Bone marrow (tissue), 2 donors: ENCODE results near the gene ADSS2.
"Not testable (repeated sequence)": the region's sequence is repeated elsewhere in the genome, so short reads cannot be mapped to it uniquely, and the experiment has no call there.

Experiments
- DNase-seq, 2 donors: peaks; one replicate each; lab custom pipeline; 2025; lab: John Stamatoyannopoulos, UW

ADSS2 gene

GRCh38 chr1:244451539-244451950 lies at the start of gene ADSS2:
Gene ADSS2 (minus strand): TSS chr1:244451909. CDS start chr1:244451817, 92 bp downstream.
- no peak for DNase-seq

GRCh38 chr1:244500515-244500914 lies 48.8 kb upstream of the ADSS2 start:
- DNase-seq = not testable (repeated sequence)

- DNase-seq = not testable (repeated sequence)
Observed at GRCh38 chr1:244499484-244499883, 47.8 kb upstream of the ADSS2 start.

- no peak for DNase-seq
Observed at GRCh38 chr1:244497805-244498204, 46.1 kb upstream of the ADSS2 start.

- DNase-seq = no peak
Observed at GRCh38 chr1:244496186-244496585, 44.5 kb upstream of the ADSS2 start.

- no peak for DNase-seq
Observed at GRCh38 chr1:244494653-244495052, 42.9 kb upstream of the ADSS2 start.

- not testable (repeated sequence) for DNase-seq
Observed at GRCh38 chr1:244484971-244485370, 33.3 kb upstream of the ADSS2 start.

GRCh38 chr1:244473059-244473605 lies 21.4 kb upstream of the ADSS2 start:
- no peak for DNase-seq

GRCh38 chr1:244466724-244467123 lies 15.0 kb upstream of the ADSS2 start:
- DNase-seq = no peak

GRCh38 chr1:244461245-244462071 lies 9.7 kb upstream of the ADSS2 start, which contains the start of gene CATSPERE:
Gene CATSPERE (plus strand): TSS chr1:244461273. CDS start chr1:244461430, 157 bp downstream.
- DNase-seq = peak; percentile 31 to 46

- DNase-seq = peak in 1 of 2 donors; percentile 18
Observed at GRCh38 chr1:244460197-244460596, 8.5 kb upstream of the ADSS2 start.

GRCh38 chr1:244458781-244459180 lies 7.1 kb upstream of the ADSS2 start:
- DNase-seq = no peak

GRCh38 chr1:244456586-244456985 lies 4.9 kb upstream of the ADSS2 start:
- DNase-seq = no peak

GRCh38 chr1:244454412-244454811 lies 2.7 kb upstream of the ADSS2 start:
- DNase-seq = no peak

GRCh38 chr1:244451951-244452795 lies 464 bp upstream of the ADSS2 start:
- DNase-seq = peak; percentile 88 to 100

- peak in 1 of 2 donors; percentile 30 for DNase-seq
Observed at GRCh38 chr1:244450597-244451538, 841 bp downstream of the ADSS2 start.

GRCh38 chr1:244449936-244450508 lies 1.7 kb downstream of the ADSS2 start:
- no peak for DNase-seq

- no peak for DNase-seq
Observed at GRCh38 chr1:244448279-244449036, 3.3 kb downstream of the ADSS2 start.

- no peak for DNase-seq
Observed at GRCh38 chr1:244447552-244447951, 4.2 kb downstream of the ADSS2 start.

GRCh38 chr1:244447024-244447423 lies 4.7 kb downstream of the ADSS2 start:
- DNase-seq = no peak
